K562 (cell line): ENCODE measurements around the gene HRC. TPM values are rescaled to one million over a fixed set of nuclear protein-coding genes. Genes with fewer than 3 reads are reported as not detected.

Experiments
- ATAC-seq: fragments of 200-7000 bp; cut with Tn5 transposase; 3 replicates; pipeline ENCODE4 v1.9.1; 2020; ENCODE audit warnings: moderate library complexity
- BruUV-seq: library from RNA; stranded (reverse); fragments of 400-500 nt; replicated peaks from 2 replicates; lab custom pipeline; 2021; lab: Mats Ljungman, UMichigan
- CTCF ChIA-PET: fragments of 300-600 bp; formaldehyde crosslinking; extraction: SDS; loops from one replicate; lab custom pipeline; 2021; ENCODE audit warnings: low intra/inter-chr PET ratio; lab: Yijun Ruan, JAX
- POLR2A ChIA-PET: fragments of 300-600, 350-650 bp; sonication (Branson Sonifier 250); formaldehyde crosslinking; extraction: SDS; loops from one replicate; lab custom pipeline; 2021; ENCODE audit warnings: antibody characterized with exemption, inconsistent platforms; lab: Yijun Ruan, JAX
- DNase-seq, 4 experiments: peaks; one replicate each; pipeline versions ENCODE4 v3.0.0 to v3.0.0-alpha.2; 2011 to 2018; ENCODE audit warnings: low spot score in 3 of 4, mixed read lengths in 3 of 4; ENCODE audit errors: extremely low read depth in 1 of 4
- FAIRE-seq: peaks from 2 replicates; lab custom pipeline; 2011; peaks lifted over from hg19 to GRCh38; lab: Jason Lieb, UNC
- H2AFZ ChIP-seq: 2 replicates; pipeline ENCODE4 v1.6.0; 2011; ENCODE audit warnings: low read depth, low read length, control low read depth, inconsistent platforms
- H3K27ac ChIP-seq: fragments of 200-600 bp; 3 replicates; pipeline ENCODE4 v1.8.0; 2011; ENCODE audit warnings: low read depth, mild to moderate bottlenecking, control low read depth, inconsistent platforms, low read length, moderate library complexity, mixed read lengths; ENCODE audit errors: extremely low read depth
- H3K27me3 ChIP-seq, 2 experiments: fragments of 300-600 bp in 1 of 2; 2 replicates in 1 of 2; 3 replicates in 1 of 2; pipeline versions ENCODE4 v1.6.0 to v1.8.0; 2011; ENCODE audit warnings: inconsistent platforms in 2 of 2, low read length in 2 of 2, mild to moderate bottlenecking in 1 of 2, mixed read lengths in 1 of 2, moderate library complexity in 1 of 2; ENCODE audit not compliant: control insufficient read depth in 2 of 2, insufficient read depth in 2 of 2
- H3K36me3 ChIP-seq: fragments of 300-600 bp; 3 replicates; pipeline ENCODE4 v1.8.0; 2011; ENCODE audit warnings: mild to moderate bottlenecking, low read length, inconsistent platforms; ENCODE audit not compliant: control insufficient read depth, insufficient read depth
- H3K4me1 ChIP-seq, 2 experiments: fragments of 200-600 bp in 1 of 2; replicated peaks in 1 of 2; 2 replicates in 1 of 2; 3 replicates in 1 of 2; pipeline versions ENCODE4 v1.5.1 to v1.8.0; 2011; ENCODE audit warnings: inconsistent platforms in 2 of 2, low read length in 2 of 2, mild to moderate bottlenecking in 1 of 2, mixed read lengths in 1 of 2, moderate library complexity in 1 of 2; ENCODE audit not compliant: control insufficient read depth in 2 of 2, insufficient read depth in 2 of 2
- H3K4me2 ChIP-seq: 2 replicates; pipeline ENCODE4 v1.6.1; 2011; ENCODE audit warnings: low read length, control low read depth, inconsistent platforms, mixed read lengths; ENCODE audit not compliant: insufficient read depth
- H3K4me3 ChIP-seq: fragments of 200-600 bp; sonication (generic), shearing (Covaris generic); 2 replicates; pipeline ENCODE4 v1.5.1; 2016; ENCODE audit warnings: control low read depth, inconsistent platforms
- H3K79me2 ChIP-seq: fragments of 200-600 bp; 3 replicates; pipeline ENCODE4 v1.8.0; 2011; ENCODE audit warnings: low read length, inconsistent platforms; ENCODE audit not compliant: control insufficient read depth, insufficient read depth
- H3K9ac ChIP-seq, 2 experiments: 2 replicates each; pipeline versions ENCODE4 v1.6.0 to v1.6.1; 2011; ENCODE audit warnings: low read depth in 2 of 2, low read length in 2 of 2, control low read depth in 1 of 2, inconsistent platforms in 1 of 2, mild to moderate bottlenecking in 1 of 2, mixed read lengths in 1 of 2; ENCODE audit not compliant: insufficient read depth in 1 of 2
- H3K9me1 ChIP-seq: one replicate; pipeline ENCODE4 v1.6.0; 2011; ENCODE audit warnings: inconsistent platforms, mild to moderate bottlenecking, low read length, moderate library complexity; ENCODE audit not compliant: control insufficient read depth, insufficient read depth
- H3K9me3 ChIP-seq: replicated peaks from 2 replicates; pipeline ENCODE4 v1.5.1; 2011; ENCODE audit warnings: low read depth, low read length, inconsistent platforms; ENCODE audit not compliant: control insufficient read depth, insufficient read depth
- H4K20me1 ChIP-seq: replicated peaks from 2 replicates; pipeline ENCODE4 v1.6.1; 2011; ENCODE audit warnings: low read length, inconsistent platforms, mixed read lengths; ENCODE audit not compliant: control insufficient read depth, insufficient read depth
- ARNT ChIP-seq, 2 experiments: fragments of 450-650 bp; IDR thresholded peaks; 2 replicates each; pipeline ENCODE4 v1.6.1; 2016; ENCODE audit warnings: mild to moderate bottlenecking in 1 of 2
- C11orf30 ChIP-seq: fragments of 450-650 bp; IDR thresholded peaks from 2 replicates; pipeline ENCODE4 v1.6.1; 2016; ENCODE audit warnings: low read depth, mild to moderate bottlenecking
- CBX1 ChIP-seq: sonication (generic); IDR thresholded peaks from 2 replicates; pipeline ENCODE4 v1.6.1; 2016; ENCODE audit warnings: antibody characterized with exemption, low read depth, mild to moderate bottlenecking
- DPF2 ChIP-seq: fragments of 450-650 bp; IDR thresholded peaks from 2 replicates; pipeline ENCODE4 v1.6.1; 2016
- EHMT2 ChIP-seq: fragments of 450-650 bp; IDR thresholded peaks from 2 replicates; pipeline ENCODE4 v1.6.1; 2018; ENCODE audit warnings: antibody characterized with exemption
- KLF16 ChIP-seq: IDR thresholded peaks from 2 replicates; pipeline ENCODE4 v1.6.1; 2016; ENCODE audit warnings: antibody characterized with exemption
- MECOM ChIP-seq: fragments of 250-450 bp; sonication (Bioruptor Pico); IDR thresholded peaks from 2 replicates; pipeline ENCODE4 v1.8.0; 2022; ENCODE audit warnings: inconsistent platforms
- MEF2A ChIP-seq: IDR thresholded peaks from 2 replicates; pipeline ENCODE4 v1.6.1; 2011; ENCODE audit warnings: low read depth, mild to moderate bottlenecking, low read length, moderate library complexity; ENCODE audit not compliant: control insufficient read depth
- MEF2D ChIP-seq: conservative IDR thresholded peaks from 2 replicates; pipeline ENCODE4 v1.6.1; 2016; ENCODE audit warnings: low read depth, missing genetic modification characterization, missing compliant biosample characterization
- NBN ChIP-seq: fragments of 450-650 bp; IDR thresholded peaks from 2 replicates; pipeline ENCODE4 v1.6.1; 2016; ENCODE audit warnings: low read depth, mild to moderate bottlenecking
- NONO ChIP-seq, 2 experiments: fragments of 200-400 bp in 1 of 2; fragments of 450-650 bp in 1 of 2; formaldehyde crosslinking in 1 of 2; IDR thresholded peaks; 2 replicates each; pipeline ENCODE4 v1.6.1; 2017; ENCODE audit warnings: low read depth in 2 of 2, mild to moderate bottlenecking in 2 of 2, moderate library complexity in 2 of 2, low read length in 1 of 2
- ZC3H11A ChIP-seq: IDR thresholded peaks from 2 replicates; pipeline ENCODE4 v1.6.1; 2012; ENCODE audit warnings: low read depth, low read length, improper control_type of control experiment
- ZNF3 ChIP-seq: fragments of 250-450 bp; sonication (Bioruptor Pico); IDR thresholded peaks from 2 replicates; pipeline ENCODE4 v1.5.0; 2021; ENCODE audit warnings: mild to moderate bottlenecking, moderate library complexity
- ZNF324 ChIP-seq: fragments of 250-450 bp; sonication (Bioruptor Pico); IDR thresholded peaks from 2 replicates; pipeline ENCODE4 v1.4.0; 2020; ENCODE audit warnings: mild to moderate bottlenecking
- whole genome bisulfite sequencing: fragments of 100-300 bp; shearing (Covaris generic); methylation state at CpG from one replicate; pipeline ENCODE4 v1.1.6; 2016; ENCODE audit warnings: low coverage, mixed read lengths; ENCODE audit not compliant: insufficient coverage; ENCODE audit errors: missing lambda C conversion rate; 5-methylcytosine and 5-hydroxymethylcytosine counted together
- in situ Hi-C: fragments of 300-500 bp; cut with MboI; formaldehyde crosslinking; loops from 4 replicates; pipeline ENCODE4 v1.15.0; 2018; ENCODE audit warnings: inconsistent platforms, mixed read lengths
- intact Hi-C: fragments of 100-400 bp; cut with micrococcal nuclease; formaldehyde crosslinking; loops from 2 replicates; pipeline ENCODE4 v1.14.2; 2022
- polyA plus RNA-seq, 8 experiments: library from polyadenylated mRNA; depleted of rRNA in 4 of 8; stranded (reverse) in 5 of 8; unstranded in 3 of 8; fragments of >200 nt; fragmentation: Nextera tagmentation in 2 of 8; fragmentation: Illumina TruSeq in 1 of 8; extraction: Ambion mirVana in 2 of 8; extraction: Trizol in 1 of 8; gene quantifications; 2 replicates each; pipeline versions ENCODE4 v1.2.1 to v1.2.3, GENCODE V29; 2011 to 2014; ENCODE audit warnings: inconsistent platforms in 1 of 8, missing spikeins in 1 of 8
- total RNA-seq, 7 experiments: library from RNA; depleted of rRNA in 6 of 7; stranded (reverse); fragments of >200 nt in 6 of 7; fragmentation: Illumina TruSeq in 2 of 7; extraction: Trizol in 2 of 7; gene quantifications; 2 replicates each; pipeline versions ENCODE4 v1.2.1 to v1.2.3, GENCODE V29; 2011 to 2021; ENCODE audit warnings: low replicate concordance in 1 of 7
- TF ChIP-seq, protein P1 (sequence below): sonication (generic); formaldehyde crosslinking; IDR thresholded peaks from 2 replicates; pipeline ENCODE4 v1.8.1; 2022; ENCODE audit warnings: missing genetic modification reagents
- TF ChIP-seq, protein P2 (sequence below): IDR thresholded peaks from 2 replicates; pipeline ENCODE4 v1.6.1; 2014; ENCODE audit warnings: antibody characterized with exemption
- TF ChIP-seq, protein P3 (sequence below): sonication (generic); IDR thresholded peaks from 2 replicates; pipeline ENCODE4 v1.6.1; 2016
- TF ChIP-seq, protein P4 (sequence below): fragments of 250-450 bp; sonication (Bioruptor Pico); IDR thresholded peaks from 2 replicates; pipeline ENCODE4 v1.5.0; 2021; ENCODE audit warnings: mild to moderate bottlenecking, moderate library complexity

HRC gene
- total and polyA plus RNA-seq, 9 of the 15 experiments (the other 6 are each of a cell fraction or from before 2014, with no cell fraction given), result 0.66 to 18.7 (median 13.1) TPM

DNA sequence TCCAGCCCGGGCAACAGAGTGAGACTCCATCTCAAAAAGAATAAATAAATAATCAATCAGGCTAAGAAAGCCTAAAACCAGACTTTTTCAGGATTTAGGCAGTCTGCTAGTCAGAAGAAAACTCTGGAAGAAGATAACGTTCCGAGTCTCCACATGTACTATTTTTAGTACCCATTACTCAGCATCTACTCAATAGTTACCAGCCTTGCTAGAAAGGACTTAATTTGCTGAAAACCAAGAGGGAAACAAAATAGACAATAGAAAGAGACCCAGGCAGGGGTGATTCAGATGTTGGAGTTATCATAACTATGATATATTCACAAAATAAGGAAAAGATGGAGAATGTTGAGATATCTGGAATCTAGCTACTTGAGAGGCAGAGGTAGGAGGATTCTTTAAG lies 44.6 kb downstream of the HRC start:
- no peaks in the 10 kb centered on the region for H3K27me3 ChIP-seq
- intact Hi-C loops (no loop called here), in situ Hi-C loops (loop anchor here (10.0 kb wide), 1 partner anchor 1224 kb away; no protein-coding TSS in a partner anchor)
- peak overlapping the region in 1 of 2 experiments; percentile 22; a peak in 2 of 4 replicates for H3K9ac ChIP-seq
- no peak overlapping the region; the same call in 1 of the 2 replicates for H3K4me2 ChIP-seq
- ChIA-PET POLR2A (interaction anchor here (1.1 to 1.2 kb wide), 2 partner anchors 13 to 40 kb away, joined by 3 to 4 read pairs; no protein-coding TSS in a partner anchor), CTCF (no interaction called here)
- H3K79me2 ChIP-seq, result peaks cover 13% of the 10 kb centered on the region
- ATAC-seq (no peak), FAIRE-seq (peak; percentile 35), DNase-seq (no peak)
- H3K4me3 ChIP-seq, result no peak overlapping the region
- H4K20me1 ChIP-seq, result peaks cover 14% of the 10 kb centered on the region
- peaks cover 45% of the 10 kb centered on the region for H3K36me3 ChIP-seq
- H2AFZ ChIP-seq, result no peak overlapping the region
- H3K4me1 ChIP-seq, result peaks cover 28 to 60% of the 10 kb centered on the region in 2 experiments
- WGBS, result 13% methylated on average over 3 of the region's 3 CpGs
- H3K9me3 ChIP-seq, result no peaks in the 10 kb centered on the region
- peak overlapping the region; percentile 49; the same call in 2 of the 3 replicates for H3K27ac ChIP-seq
- BruUV-seq, result no TSS peak
- peaks cover 11% of the 10 kb centered on the region for H3K9me1 ChIP-seq
- no peak for TF ChIP-seq KLF16
- no peak for TF ChIP-seq ARNT (IDR thresholded peaks at IDR 0.05)
- TF ChIP-seq C11orf30, result peak; percentile 73
- TF ChIP-seq NBN, result 0 out of 2 replicates have a peak, but pooled peaks have one; percentile 9
- TF ChIP-seq MEF2D (tag), result peak; percentile 81
- no peak for TF ChIP-seq ZNF3 (CRISPR knock-in tag)
- TF ChIP-seq DPF2, result peak; percentile 30; the same call in 1 of the 2 replicates
- TF ChIP-seq MECOM, result no peak
- no peak for TF ChIP-seq CBX1
- TF ChIP-seq ZC3H11A, result no peak
- TF ChIP-seq, protein P1, sequence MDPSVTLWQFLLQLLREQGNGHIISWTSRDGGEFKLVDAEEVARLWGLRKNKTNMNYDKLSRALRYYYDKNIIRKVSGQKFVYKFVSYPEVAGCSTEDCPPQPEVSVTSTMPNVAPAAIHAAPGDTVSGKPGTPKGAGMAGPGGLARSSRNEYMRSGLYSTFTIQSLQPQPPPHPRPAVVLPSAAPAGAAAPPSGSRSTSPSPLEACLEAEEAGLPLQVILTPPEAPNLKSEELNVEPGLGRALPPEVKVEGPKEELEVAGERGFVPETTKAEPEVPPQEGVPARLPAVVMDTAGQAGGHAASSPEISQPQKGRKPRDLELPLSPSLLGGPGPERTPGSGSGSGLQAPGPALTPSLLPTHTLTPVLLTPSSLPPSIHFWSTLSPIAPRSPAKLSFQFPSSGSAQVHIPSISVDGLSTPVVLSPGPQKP (CRISPR knock-in tag), result no peak
- peak; percentile 95 for TF ChIP-seq MEF2A
- TF ChIP-seq ZNF324 (CRISPR knock-in tag), result no peak
- TF ChIP-seq, protein P2, sequence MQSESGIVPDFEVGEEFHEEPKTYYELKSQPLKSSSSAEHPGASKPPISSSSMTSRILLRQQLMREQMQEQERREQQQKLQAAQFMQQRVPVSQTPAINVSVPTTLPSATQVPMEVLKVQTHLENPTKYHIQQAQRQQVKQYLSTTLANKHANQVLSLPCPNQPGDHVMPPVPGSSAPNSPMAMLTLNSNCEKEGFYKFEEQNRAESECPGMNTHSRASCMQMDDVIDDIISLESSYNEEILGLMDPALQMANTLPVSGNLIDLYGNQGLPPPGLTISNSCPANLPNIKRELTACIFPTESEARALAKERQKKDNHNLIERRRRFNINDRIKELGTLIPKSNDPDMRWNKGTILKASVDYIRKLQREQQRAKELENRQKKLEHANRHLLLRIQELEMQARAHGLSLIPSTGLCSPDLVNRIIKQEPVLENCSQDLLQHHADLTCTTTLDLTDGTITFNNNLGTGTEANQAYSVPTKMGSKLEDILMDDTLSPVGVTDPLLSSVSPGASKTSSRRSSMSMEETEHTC, result no peak
- TF ChIP-seq, protein P3, sequence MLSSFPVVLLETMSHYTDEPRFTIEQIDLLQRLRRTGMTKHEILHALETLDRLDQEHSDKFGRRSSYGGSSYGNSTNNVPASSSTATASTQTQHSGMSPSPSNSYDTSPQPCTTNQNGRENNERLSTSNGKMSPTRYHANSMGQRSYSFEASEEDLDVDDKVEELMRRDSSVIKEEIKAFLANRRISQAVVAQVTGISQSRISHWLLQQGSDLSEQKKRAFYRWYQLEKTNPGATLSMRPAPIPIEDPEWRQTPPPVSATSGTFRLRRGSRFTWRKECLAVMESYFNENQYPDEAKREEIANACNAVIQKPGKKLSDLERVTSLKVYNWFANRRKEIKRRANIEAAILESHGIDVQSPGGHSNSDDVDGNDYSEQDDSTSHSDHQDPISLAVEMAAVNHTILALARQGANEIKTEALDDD, result peak; percentile 62; the same call in 1 of the 2 replicates
- TF ChIP-seq, protein P4, sequence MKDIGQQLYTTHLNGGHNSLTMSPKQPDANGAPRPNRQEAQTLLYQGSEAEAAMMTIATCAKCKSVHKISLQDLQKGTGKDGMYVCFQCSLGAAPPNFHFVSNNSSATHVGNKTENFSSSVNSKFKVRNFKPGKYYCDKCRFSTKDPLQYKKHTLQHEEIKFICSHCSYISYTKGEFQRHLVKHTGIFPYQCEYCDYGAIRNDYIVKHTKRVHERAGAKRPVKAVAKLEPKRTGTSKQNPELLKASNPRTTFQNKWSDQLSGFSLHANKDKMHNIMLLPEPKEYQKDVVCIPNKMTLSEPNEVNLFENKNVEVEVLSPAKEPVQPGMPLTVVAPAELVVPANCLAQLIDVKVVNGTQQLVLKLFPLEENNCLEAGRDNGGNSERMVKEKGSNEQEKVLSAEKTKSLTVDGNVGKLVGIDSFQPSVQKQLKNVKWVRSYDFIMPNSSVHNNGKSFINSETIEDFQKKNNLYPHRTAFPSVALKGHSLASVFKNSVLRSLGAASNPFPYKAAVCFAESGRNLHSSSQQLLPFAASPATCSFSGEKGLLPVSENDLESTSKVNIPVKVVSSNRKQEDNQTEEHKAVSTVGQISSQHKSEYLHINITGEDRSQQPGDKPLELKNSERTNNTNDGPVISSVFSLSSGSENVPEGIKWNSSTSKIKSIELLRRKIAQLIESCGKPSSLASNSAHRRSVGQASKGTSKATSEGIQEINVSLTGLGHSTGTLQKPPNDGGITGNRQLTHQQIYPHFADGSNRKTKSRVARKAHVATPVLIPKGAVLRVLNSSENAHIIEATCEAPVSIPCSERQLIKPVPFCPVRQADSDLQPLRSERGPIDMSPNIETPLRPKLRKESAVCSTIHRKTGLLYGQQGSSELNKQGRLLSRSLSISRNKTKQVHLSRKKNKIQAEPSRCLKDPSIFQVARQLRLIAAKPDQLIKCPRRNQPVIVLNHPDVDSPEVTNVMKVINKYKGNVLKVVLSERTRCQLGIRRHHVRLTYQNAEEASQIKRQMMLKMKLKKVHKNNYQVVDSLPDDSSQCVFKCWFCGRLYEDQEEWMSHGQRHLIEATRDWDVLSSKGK (CRISPR knock-in tag), result no peak
- no peak for TF ChIP-seq EHMT2
- TF ChIP-seq NONO (IDR thresholded peaks at IDR 0.05; ENCODE audit: low read depth in 2 of 2, low read length in 1 of 2), result no peak
